K562 (cell line): ENCODE results near the gene RAB25. TPM values are rescaled to one million over a fixed set of nuclear protein-coding genes. Genes with fewer than 3 reads are reported as not detected.

Experiments used
- BHLHE40 ChIP-seq: IDR thresholded peaks from 2 replicates; pipeline ENCODE4 v1.6.1; 2011; ENCODE audit warnings: low read length, improper control_type of control experiment
- CTCF ChIP-seq, 3 experiments: IDR thresholded peaks in 2 of 3; conservative IDR thresholded peaks in 1 of 3; 2 replicates each; pipeline ENCODE4 v1.5.1; 2011 to 2012; ENCODE audit warnings: low read length in 3 of 3, mild to moderate bottlenecking in 3 of 3, control low read depth in 2 of 3, improper control_type of control experiment in 1 of 3, inconsistent platforms in 1 of 3, low read depth in 1 of 3, mixed read lengths in 1 of 3, moderate library complexity in 1 of 3; ENCODE audit not compliant: insufficient read depth in 2 of 3
- DACH1 ChIP-seq: fragments of 450-650 bp; IDR thresholded peaks from 2 replicates; pipeline ENCODE4 v1.6.1; 2018; ENCODE audit not compliant: partially characterized antibody
- GATA2 ChIP-seq: sonication (generic); formaldehyde crosslinking; IDR thresholded peaks from 2 replicates; pipeline ENCODE4 v1.4.0; 2020; ENCODE audit warnings: mild to moderate bottlenecking, missing genetic modification reagents
- MAFF ChIP-seq: IDR thresholded peaks from 2 replicates; pipeline ENCODE4 v1.6.1; 2012; ENCODE audit warnings: low read length, improper control_type of control experiment
- MCM2 ChIP-seq: fragments of 450-650 bp; IDR thresholded peaks from 2 replicates; pipeline ENCODE4 v1.6.1; 2017; ENCODE audit warnings: low read depth, mild to moderate bottlenecking
- NRF1 ChIP-seq, 2 experiments: fragments of 450-650 bp; IDR thresholded peaks in 1 of 2; conservative IDR thresholded peaks in 1 of 2; 2 replicates each; pipeline ENCODE4 v1.6.1; 2014; ENCODE audit warnings: mild to moderate bottlenecking in 2 of 2
- RCOR1 ChIP-seq, 2 experiments: IDR thresholded peaks; 2 replicates each; pipeline ENCODE4 v1.6.1; 2012; ENCODE audit warnings: low read depth in 2 of 2, low read length in 2 of 2, borderline replicate concordance in 1 of 2, improper control_type of control experiment in 1 of 2
- SETDB1 ChIP-seq: IDR thresholded peaks from one replicate; pipeline ENCODE4 v1.6.1; 2012; ENCODE audit warnings: low read length, control low read depth, inconsistent platforms
- SMAD4 ChIP-seq: fragments of 250-450 bp; sonication (Bioruptor Pico); conservative IDR thresholded peaks from 2 replicates; pipeline ENCODE4 v1.8.0; 2021; ENCODE audit warnings: inconsistent platforms, mild to moderate bottlenecking, moderate library complexity
- TFAP4 ChIP-seq: sonication (generic); formaldehyde crosslinking; IDR thresholded peaks from 2 replicates; pipeline ENCODE4 v1.8.0; 2022; ENCODE audit warnings: missing genetic modification reagents, mild to moderate bottlenecking, moderate library complexity, borderline replicate concordance
- ZEB2 ChIP-seq: fragments of 450-650 bp; IDR thresholded peaks from 2 replicates; pipeline ENCODE4 v1.6.1; 2016
- ZNF24 ChIP-seq: fragments of 450-650 bp; IDR thresholded peaks from 2 replicates; pipeline ENCODE4 v1.6.1; 2016
- ZNF274 ChIP-seq: IDR thresholded peaks from 2 replicates; pipeline ENCODE4 v1.6.1; 2011; ENCODE audit warnings: low read depth, mild to moderate bottlenecking, low read length, moderate library complexity, borderline replicate concordance
- ZNF282 ChIP-seq: sonication (generic); formaldehyde crosslinking; IDR thresholded peaks from 2 replicates; pipeline ENCODE4 v1.8.1; 2023; ENCODE audit warnings: missing genetic modification reagents
- ZNF644 ChIP-seq: fragments of 200-800 bp; sonication (Bioruptor generic); IDR thresholded peaks from 2 replicates; pipeline ENCODE4 v1.6.1; 2016; ENCODE audit warnings: low read depth, missing genetic modification characterization, missing compliant biosample characterization
- ZNF830 ChIP-seq: fragments of 250-450 bp; sonication (Bioruptor Pico); IDR thresholded peaks from 2 replicates; pipeline ENCODE4 v1.5.0; 2021; ENCODE audit warnings: mild to moderate bottlenecking
- polyA plus RNA-seq, 8 experiments: library from polyadenylated mRNA; depleted of rRNA in 4 of 8; stranded (reverse) in 5 of 8; unstranded in 3 of 8; fragments of >200 nt; fragmentation: Nextera tagmentation in 2 of 8; fragmentation: Illumina TruSeq in 1 of 8; extraction: Ambion mirVana in 2 of 8; extraction: Trizol in 1 of 8; gene quantifications; 2 replicates each; pipeline versions ENCODE4 v1.2.1 to v1.2.3, GENCODE V29; 2011 to 2014; ENCODE audit warnings: inconsistent platforms in 1 of 8, missing spikeins in 1 of 8
- total RNA-seq, 7 experiments: library from RNA; depleted of rRNA in 6 of 7; stranded (reverse); fragments of >200 nt in 6 of 7; fragmentation: Illumina TruSeq in 2 of 7; extraction: Trizol in 2 of 7; gene quantifications; 2 replicates each; pipeline versions ENCODE4 v1.2.1 to v1.2.3, GENCODE V29; 2011 to 2021; ENCODE audit warnings: low replicate concordance in 1 of 7
- TF ChIP-seq, protein P1 (sequence below), 2 experiments: fragments of 150-350 bp in 1 of 2; IDR thresholded peaks; 2 replicates each; pipeline ENCODE4 v1.6.1; 2012 to 2016; ENCODE audit warnings: low read depth in 2 of 2, low read length in 2 of 2, mild to moderate bottlenecking in 1 of 2, moderate library complexity in 1 of 2
- TF ChIP-seq, protein P2 (sequence below): fragments of 200-800 bp; sonication (Bioruptor generic); IDR thresholded peaks from 2 replicates; pipeline ENCODE4 v1.6.1; 2017; ENCODE audit warnings: missing genetic modification characterization, missing compliant biosample characterization

The RAB25 gene
- total and polyA plus RNA-seq, 9 of the 15 experiments (the other 6 are each of a cell fraction or from before 2014, with no cell fraction given) = 0.10 to 0.27 (median 0.13) TPM; not detected in 6

GRCh38 chr1:156096640-156097391, 35.9 kb downstream of the RAB25 start (continued):
- TF ChIP-seq, protein P1, sequence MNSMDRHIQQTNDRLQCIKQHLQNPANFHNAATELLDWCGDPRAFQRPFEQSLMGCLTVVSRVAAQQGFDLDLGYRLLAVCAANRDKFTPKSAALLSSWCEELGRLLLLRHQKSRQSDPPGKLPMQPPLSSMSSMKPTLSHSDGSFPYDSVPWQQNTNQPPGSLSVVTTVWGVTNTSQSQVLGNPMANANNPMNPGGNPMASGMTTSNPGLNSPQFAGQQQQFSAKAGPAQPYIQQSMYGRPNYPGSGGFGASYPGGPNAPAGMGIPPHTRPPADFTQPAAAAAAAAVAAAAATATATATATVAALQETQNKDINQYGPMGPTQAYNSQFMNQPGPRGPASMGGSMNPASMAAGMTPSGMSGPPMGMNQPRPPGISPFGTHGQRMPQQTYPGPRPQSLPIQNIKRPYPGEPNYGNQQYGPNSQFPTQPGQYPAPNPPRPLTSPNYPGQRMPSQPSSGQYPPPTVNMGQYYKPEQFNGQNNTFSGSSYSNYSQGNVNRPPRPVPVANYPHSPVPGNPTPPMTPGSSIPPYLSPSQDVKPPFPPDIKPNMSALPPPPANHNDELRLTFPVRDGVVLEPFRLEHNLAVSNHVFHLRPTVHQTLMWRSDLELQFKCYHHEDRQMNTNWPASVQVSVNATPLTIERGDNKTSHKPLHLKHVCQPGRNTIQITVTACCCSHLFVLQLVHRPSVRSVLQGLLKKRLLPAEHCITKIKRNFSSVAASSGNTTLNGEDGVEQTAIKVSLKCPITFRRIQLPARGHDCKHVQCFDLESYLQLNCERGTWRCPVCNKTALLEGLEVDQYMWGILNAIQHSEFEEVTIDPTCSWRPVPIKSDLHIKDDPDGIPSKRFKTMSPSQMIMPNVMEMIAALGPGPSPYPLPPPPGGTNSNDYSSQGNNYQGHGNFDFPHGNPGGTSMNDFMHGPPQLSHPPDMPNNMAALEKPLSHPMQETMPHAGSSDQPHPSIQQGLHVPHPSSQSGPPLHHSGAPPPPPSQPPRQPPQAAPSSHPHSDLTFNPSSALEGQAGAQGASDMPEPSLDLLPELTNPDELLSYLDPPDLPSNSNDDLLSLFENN (IDR thresholded peaks at IDR 0.05; ENCODE audit: low read depth in 2 of 2, low read length in 2 of 2) = 0 out of 4 replicates have a peak, but pooled peaks of 1 of the 2 experiments have one; percentile 41
- TF ChIP-seq ZNF274 (no peak), DACH1 (no peak), ZNF644 (tag) (no peak), MAFF (no peak), SETDB1 (no peak), MCM2 (no peak), GATA2 (CRISPR knock-in tag) (no peak), TFAP4 (CRISPR knock-in tag) (peak; percentile 91), BHLHE40 (peak; percentile 50), NRF1 (conservative IDR thresholded peaks at IDR 0.05 in 1 of 2, IDR thresholded peaks at IDR 0.05 in 1 of 2) (peak; percentile 78 to 81), ZNF282 (CRISPR knock-in tag) (no peak), SMAD4 (CRISPR knock-in tag) (0 out of 2 replicates have a peak, but pooled peaks have one; percentile 45), ZNF830 (CRISPR knock-in tag) (no peak), CTCF (IDR thresholded peaks at IDR 0.05 in 2 of 3, conservative IDR thresholded peaks at IDR 0.05 in 1 of 3; ENCODE audit: insufficient read depth in 2 of 3, low read depth in 1 of 3, low read length in 3 of 3) (peak; percentile 94 to 98 (median 95)), RCOR1 (IDR thresholded peaks at IDR 0.05; ENCODE audit: borderline replicate concordance in 1 of 2, low read depth in 2 of 2, low read length in 2 of 2) (peak in 1 of 2 experiments; percentile 37; a peak in 1 of 4 replicates), ZNF24 (peak; percentile 64; the same call in 1 of the 2 replicates), ZEB2 (no peak)
- TF ChIP-seq, protein P2, sequence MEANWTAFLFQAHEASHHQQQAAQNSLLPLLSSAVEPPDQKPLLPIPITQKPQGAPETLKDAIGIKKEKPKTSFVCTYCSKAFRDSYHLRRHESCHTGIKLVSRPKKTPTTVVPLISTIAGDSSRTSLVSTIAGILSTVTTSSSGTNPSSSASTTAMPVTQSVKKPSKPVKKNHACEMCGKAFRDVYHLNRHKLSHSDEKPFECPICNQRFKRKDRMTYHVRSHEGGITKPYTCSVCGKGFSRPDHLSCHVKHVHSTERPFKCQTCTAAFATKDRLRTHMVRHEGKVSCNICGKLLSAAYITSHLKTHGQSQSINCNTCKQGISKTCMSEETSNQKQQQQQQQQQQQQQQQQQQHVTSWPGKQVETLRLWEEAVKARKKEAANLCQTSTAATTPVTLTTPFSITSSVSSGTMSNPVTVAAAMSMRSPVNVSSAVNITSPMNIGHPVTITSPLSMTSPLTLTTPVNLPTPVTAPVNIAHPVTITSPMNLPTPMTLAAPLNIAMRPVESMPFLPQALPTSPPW (CRISPR knock-in tag) = peak; percentile 51; the same call in 1 of the 2 replicates
